ENCODE data around the gene TRIM41.
A peak's percentile ranks its signal among the peaks of the same experiment; 100 is the strongest.
"Not testable (repeated sequence)": the region's sequence is repeated elsewhere in the genome, so short reads cannot be mapped to it uniquely, and the experiment has no call there.

The TRIM41 gene

GRCh38 chr5:181210148-181210547, 12.9 kb upstream of the TRIM41 start:
- DNase-seq (ENCODE audit: low read depth in 2 of 2) = not testable (repeated sequence)

- not testable (repeated sequence) for DNase-seq (ENCODE audit: low read depth in 2 of 2)
Measured at GRCh38 chr5:181210698-181211097, 12.4 kb upstream of the TRIM41 start.

DNA sequence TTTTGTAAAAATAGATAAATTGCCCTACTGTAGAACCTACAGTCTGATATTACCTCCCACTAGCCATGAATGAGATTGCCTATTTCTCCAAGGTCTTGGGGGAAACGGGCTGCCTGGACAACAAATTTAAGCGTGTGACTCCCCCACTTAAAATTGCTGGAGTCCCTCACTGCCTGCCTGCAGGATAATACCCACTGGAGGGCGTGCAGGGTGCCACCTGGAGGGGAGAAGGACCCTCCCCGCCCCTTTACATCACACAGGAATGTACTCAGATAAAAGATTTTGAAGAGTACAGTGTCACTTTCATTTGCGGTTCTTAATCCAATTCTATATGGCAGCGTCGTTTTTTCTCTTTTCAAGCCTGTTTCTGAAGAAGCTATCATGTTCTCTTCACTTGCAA, 11.9 kb upstream of the TRIM41 start:
- DNase-seq (ENCODE audit: low read depth in 2 of 2) = no peak

DNA sequence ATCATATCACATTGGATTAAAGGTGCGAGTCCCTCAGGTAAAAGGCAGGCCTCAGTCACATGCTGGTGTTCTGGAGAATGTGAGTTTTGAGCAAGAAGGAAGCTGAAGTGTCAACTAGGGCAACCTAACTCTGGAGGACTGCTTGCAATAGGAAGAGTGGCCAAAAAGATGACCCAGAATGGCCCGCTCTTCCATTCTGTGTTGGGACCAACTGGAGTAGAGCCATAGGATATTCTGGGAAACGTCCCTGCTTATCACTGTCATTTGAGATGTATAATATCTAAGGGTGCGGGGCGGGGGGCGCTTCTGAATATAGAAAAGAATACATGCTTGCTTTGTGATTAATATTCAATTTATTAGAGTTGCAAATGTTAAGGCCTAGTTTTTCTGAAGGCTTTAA, 11.0 kb upstream of the TRIM41 start:
- no peak for DNase-seq (ENCODE audit: low read depth in 2 of 2)

DNA sequence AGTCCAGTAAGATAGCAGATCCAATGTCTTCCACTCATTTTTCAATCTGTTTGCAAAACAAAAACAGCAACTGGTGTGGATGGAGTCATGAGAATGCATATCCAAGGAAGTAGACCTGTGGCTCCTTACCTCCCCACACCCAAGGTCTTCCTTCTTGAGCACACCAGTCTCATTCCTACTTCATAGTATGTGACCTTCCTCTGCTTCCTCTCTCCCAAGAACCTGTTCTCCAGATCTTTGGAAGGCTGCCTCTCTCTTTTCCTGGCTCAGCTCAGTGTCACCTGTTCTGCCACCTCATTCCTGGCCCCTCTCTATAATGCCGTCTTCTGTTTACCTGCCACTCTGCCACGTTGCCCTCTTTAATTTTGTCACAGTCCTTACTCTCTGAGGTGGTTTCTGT, 10.1 kb upstream of the TRIM41 start:
- DNase-seq (ENCODE audit: low read depth in 2 of 2) = no peak

- not testable (repeated sequence) for DNase-seq (ENCODE audit: low read depth in 2 of 2)
Measured at GRCh38 chr5:181214249-181214648, 8.8 kb upstream of the TRIM41 start.

DNA sequence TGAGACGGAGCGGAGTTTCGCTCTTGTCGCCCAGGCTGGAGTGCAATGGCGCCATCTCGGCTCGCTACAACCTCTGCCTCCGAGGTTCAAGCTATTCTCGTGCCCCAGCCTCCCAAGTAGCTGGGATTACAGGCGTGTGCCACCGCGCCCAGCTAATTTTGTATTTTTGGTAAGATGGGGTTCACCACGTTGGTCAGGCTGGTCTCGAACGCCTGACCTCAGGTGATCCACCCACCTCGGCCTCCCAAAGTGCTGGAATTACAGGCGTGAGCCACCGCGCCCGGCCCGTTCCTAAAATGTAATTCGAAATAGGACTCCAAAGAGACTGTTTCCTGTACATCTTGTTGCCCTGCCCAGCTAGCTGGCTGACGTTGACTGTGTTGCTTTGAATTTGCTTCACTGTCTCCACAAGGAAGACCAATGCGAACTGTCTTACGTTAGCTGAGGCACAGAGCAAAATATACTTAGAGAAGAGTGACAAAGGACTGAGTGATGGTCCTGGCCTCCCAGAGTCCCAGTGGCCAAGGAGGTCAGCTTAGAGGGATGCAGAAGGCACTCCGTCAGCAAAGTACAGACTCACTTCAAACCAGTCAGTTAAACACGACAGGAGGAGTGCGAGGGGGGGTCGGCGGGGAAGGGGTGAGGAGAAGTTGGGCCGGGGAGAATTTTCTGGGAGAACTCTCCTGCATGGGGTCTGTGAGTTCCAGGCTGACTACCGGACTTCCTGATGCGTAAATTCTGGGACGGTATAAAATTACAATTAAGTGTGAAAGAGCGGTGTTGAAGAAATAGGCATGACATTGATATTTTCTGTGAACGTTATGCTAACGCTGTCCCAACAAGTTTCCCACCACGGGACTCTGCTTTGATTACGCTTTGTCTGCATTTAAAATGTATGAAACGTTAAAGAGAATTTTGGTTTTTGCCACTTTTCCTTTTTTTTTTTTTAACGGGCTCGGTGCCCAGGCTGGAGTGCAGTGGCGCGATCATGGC, 6.8 kb upstream of the TRIM41 start:
- no peak for DNase-seq (ENCODE audit: low read depth in 2 of 2)

GRCh38 chr5:181217111-181217802, 5.8 kb upstream of the TRIM41 start:
- DNase-seq (ENCODE audit: low read depth in 2 of 2) = no peak

DNA sequence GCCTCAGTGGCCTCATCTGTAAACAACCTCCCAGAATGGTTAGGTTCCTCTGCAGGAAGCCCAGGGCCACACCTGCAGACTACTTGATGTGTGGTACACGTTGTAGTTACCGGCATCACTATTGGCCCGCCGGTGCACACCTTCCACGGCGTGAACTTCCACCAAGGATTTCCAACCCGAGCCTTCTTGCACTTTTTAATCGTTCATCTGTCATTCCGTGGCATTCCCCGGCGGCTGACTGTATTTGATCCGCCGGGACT, 5.3 kb upstream of the TRIM41 start:
- DNase-seq (ENCODE audit: low read depth in 2 of 2) = no peak

DNA sequence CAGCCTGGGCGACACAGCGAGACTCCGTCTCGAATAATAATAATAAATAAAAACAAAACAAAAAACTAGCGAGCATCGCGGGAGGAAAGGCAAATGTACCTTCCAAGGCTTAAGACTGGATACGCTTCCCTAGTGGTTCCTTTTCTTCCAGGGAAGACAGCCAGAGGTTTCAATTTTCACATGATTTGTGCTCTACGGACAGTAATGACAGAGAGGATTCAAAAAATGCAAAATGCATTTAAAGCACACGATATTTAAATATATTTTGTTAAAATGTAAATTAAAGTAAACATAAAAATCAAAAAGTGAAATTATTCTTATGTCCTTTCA, 4.3 kb upstream of the TRIM41 start:
- DNase-seq (ENCODE audit: low read depth in 2 of 2) = no peak

GRCh38 chr5:181219262-181220177, 3.6 kb upstream of the TRIM41 start:
- no peak for DNase-seq (ENCODE audit: low read depth in 2 of 2)

DNA sequence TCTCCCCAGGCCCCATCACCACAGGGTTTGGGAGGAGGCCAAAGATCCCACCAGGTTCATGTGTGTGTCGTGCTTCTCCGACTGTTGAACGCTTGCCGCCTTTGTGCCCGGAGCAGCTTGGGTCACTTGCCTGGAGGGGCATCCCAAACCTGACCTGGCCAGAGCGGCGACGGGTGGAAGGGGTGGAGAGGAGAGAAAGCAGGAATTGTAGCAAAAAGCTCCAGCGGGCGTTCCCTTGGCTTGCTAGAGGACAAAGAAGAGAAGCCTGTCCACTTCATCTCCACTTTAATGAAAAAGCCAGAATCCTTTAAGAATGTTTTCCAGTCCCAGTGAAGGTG, 2.9 kb upstream of the TRIM41 start:
- no peak for DNase-seq (ENCODE audit: low read depth in 2 of 2)

DNA sequence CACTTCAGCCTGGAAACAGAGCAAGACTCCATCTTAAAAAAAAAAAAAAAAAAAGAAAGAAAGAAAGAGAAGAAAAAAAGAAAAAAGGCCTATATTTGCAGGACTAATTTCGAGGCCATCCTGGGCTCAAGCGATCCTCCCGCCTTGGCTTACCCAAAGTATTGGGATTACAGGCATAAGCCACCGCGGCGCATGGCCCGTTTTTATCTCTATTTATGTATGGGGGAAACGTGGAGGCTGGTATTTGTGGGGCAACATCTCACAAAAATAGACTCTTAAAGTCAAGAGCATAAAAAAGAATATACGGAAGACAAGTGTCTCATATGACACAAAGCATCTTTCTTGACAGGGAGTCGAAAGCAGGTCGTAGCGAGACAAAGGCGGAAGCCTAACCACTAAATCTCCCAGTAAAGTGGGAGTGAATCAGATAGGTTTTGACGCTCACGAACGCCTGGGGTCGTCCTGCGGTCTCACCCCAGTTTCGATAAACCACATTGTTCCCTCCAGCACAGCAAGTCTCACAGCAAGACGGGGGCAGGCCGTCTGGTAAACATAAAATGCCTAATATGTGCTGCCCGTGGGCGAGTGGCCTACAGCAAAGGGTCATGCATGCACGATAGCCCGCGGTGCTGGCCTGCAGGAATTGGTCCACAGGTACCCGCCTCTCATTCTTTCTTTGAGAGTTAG, 1.8 kb upstream of the TRIM41 start:
- DNase-seq (ENCODE audit: low read depth in 2 of 2) = no peak

DNA sequence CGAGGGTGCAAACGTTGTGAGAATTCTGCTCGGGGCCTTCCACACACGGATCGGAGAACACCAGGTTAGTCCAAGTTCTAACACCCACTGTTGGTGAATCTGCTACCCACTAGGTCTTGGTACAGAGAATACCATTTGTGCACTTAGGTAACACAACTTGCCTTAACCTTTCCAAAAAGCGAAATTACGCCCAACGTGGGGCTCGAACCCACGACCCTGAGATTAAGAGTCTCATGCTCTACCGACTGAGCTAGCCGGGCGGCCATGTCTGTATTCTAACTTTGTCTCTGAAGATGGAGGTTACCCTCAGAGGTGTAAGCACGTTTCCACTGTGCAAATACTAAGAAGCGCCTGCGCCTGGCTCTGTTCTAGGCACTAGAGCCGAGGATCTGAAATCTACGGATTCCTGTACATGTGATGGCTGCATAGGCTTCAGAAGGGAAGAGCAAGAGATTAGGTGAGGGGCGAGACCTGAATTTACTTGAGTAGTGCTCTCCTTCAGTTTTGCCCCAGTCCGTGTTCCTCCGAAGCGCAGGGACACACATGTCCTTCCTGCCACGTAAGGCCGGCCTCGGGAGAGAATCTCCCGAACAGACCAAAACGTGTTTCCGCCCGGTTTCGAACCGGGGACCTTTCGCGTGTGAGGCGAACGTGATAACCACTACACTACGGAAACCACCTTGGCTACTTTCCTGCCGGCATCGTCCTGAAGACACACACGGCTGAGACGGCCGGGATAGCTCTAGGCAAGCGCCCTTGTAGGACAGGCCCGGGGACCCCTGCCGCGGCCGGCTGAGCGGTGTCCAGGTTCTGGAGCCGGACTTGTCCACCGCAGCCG, 1.1 kb upstream of the TRIM41 start:
- DNase-seq (ENCODE audit: low read depth in 2 of 2) = peak; percentile 94 to 95

DNA sequence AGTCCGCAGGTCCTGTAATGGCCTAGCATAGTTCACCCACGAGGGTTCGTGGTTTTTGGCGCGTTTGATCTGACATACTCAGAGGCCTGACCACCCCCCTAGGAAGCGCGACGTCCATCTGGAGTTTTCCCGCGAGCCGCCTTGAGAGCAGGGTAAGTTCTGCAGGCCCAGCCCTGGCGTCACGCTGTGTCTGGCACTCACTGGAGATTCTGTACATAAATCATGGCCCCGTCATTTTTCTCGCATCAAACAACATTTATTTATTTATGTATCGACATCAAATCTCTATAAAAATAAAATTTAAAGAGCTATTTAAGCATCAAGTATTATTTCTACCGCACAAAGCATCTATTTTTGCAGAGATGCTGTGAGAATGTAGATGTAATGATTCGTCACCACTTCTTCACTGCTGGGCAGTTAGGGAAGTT, 437 bp upstream of the TRIM41 start:
- no peak for DNase-seq (ENCODE audit: low read depth in 2 of 2)

GRCh38 chr5:181223729-181224389, 778 bp downstream of the TRIM41 start:
- DNase-seq (ENCODE audit: low read depth in 2 of 2) = no peak

DNA sequence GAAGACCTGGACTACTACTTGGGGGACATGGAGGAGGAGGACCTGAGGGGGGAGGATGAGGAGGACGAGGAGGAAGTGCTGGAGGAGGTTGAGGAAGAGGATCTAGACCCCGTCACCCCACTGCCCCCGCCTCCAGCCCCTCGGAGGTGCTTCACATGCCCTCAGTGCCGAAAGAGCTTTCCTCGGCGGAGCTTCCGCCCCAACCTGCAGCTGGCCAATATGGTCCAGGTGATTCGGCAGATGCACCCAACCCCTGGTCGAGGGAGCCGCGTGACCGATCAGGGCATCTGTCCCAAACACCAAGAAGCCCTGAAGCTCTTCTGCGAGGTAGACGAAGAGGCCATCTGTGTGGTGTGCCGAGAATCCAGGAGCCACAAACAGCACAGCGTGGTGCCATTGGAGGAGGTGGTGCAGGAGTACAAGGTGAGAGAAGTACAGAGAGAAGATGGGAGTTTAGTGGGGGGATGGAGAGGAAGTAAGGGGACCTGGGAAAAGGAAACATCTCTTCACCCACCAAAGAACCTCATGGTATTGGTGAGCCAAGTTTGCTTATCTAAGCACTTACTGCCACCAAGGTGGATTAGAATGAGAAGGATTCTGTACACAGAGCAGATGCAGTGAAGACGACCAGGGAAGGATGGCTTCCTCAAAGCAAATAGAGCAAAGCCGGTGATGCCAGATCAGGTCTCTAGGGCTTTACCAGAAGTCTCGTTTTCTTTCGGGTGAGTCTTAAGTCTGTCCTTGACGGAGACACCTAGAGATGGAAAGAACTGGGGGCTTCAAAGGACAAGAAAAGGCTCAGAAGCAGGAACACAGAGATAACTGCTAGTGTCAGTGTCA, 1.5 kb downstream of the TRIM41 start:
- no peak for DNase-seq (ENCODE audit: low read depth in 2 of 2)

DNA sequence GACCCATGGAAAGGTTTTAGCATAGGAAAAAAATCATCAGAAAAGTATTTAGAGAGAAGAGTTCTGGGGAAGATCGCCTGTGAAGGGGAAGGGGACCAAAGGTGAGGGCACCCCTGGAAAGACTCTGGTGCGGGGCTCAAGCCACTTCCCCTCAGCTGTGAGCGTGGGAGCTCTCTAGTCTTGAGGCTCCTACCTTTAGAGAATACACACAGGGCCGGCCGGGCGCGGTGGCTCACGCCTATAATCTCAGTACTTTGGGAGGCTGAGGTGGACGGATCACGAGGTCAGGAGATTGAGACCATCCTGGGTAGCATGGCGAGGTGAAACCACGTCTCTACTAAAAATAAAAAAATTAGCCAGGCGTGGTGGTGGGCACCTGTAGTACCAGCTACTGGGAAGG, 6.9 kb downstream of the TRIM41 start:
- no peak for DNase-seq (ENCODE audit: low read depth in 2 of 2)

DNA sequence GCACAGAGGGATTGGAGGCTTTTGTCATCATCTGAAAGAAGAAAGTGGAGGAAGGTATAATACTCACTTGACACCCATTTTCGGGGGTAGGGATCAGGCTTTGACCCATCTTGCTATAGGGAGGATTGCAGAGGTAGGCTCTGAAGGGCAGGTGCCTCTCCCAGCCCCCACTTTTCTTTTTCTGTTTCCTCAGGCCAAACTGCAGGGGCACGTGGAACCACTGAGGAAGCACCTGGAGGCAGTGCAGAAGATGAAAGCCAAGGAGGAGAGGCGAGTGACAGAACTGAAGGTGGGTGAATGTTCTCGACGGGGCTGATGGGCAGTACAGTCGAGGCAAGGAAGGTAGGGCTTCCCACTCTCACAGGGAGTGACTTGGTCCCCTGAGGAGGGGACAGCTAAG, 7.5 kb downstream of the TRIM41 start:
- no peak for DNase-seq (ENCODE audit: low read depth in 2 of 2)

Data from fibroblast of skin of left biceps (primary cell).